Fibroblast of lung (primary cell): ENCODE data around the gene SHQ1. TPM values are rescaled to one million over a fixed set of nuclear protein-coding genes. Genes with fewer than 3 reads are reported as not detected.

Experiments used
- DNase-seq, 2 donors: peaks; one replicate each; pipeline versions ENCODE4 v3.0.0 to v3.0.0-alpha.2; 2010; ENCODE audit warnings: low read depth in 2 of 2
- H2AFZ ChIP-seq: 2 replicates; pipeline ENCODE4 v1.5.1; 2012; ENCODE audit warnings: low read length, control low read depth, inconsistent platforms
- H3K27ac ChIP-seq: 2 replicates; pipeline ENCODE4 v1.5.1; 2011; ENCODE audit warnings: low read length, control low read depth; ENCODE audit not compliant: insufficient read depth
- H3K27me3 ChIP-seq: 2 replicates; pipeline ENCODE4 v1.5.1; 2011; ENCODE audit warnings: mild to moderate bottlenecking, low read length; ENCODE audit not compliant: control insufficient read depth, insufficient read depth
- H3K36me3 ChIP-seq: 2 replicates; pipeline ENCODE4 v1.5.1; 2011; ENCODE audit warnings: low read length; ENCODE audit not compliant: control insufficient read depth, insufficient read depth
- H3K4me1 ChIP-seq: 2 replicates; pipeline ENCODE4 v1.5.1; 2011; ENCODE audit warnings: low read length; ENCODE audit not compliant: control insufficient read depth, insufficient read depth; ENCODE audit errors: extremely low read depth
- H3K4me2 ChIP-seq: 2 replicates; pipeline ENCODE4 v1.5.1; 2011; ENCODE audit warnings: low read length, control low read depth; ENCODE audit not compliant: insufficient read depth; ENCODE audit errors: extremely low read depth
- H3K4me3 ChIP-seq, 4 experiments: fragments of 200-600 bp in 1 of 4; sonication (generic) in 1 of 4; replicated peaks in 1 of 4; 2 replicates each; pipeline ENCODE4 v1.5.1; 2011 to 2016; ENCODE audit warnings: low read length in 4 of 4, low read depth in 3 of 4, mild to moderate bottlenecking in 3 of 4, control low read depth in 2 of 4, inconsistent platforms in 1 of 4, mixed read lengths in 1 of 4; ENCODE audit not compliant: insufficient read depth in 1 of 4; ENCODE audit errors: control extremely low read depth in 1 of 4
- H3K79me2 ChIP-seq: 2 replicates; pipeline ENCODE4 v1.5.1; 2012; ENCODE audit warnings: mild to moderate bottlenecking, low read length, inconsistent platforms; ENCODE audit not compliant: control insufficient read depth, insufficient read depth
- H3K9ac ChIP-seq: 2 replicates; pipeline ENCODE4 v1.5.1; 2011; ENCODE audit warnings: mild to moderate bottlenecking, low read length, control low read depth; ENCODE audit not compliant: insufficient read depth
- H3K9me3 ChIP-seq: 2 replicates; pipeline ENCODE4 v1.5.1; 2012; ENCODE audit warnings: low read depth, low read length; ENCODE audit not compliant: control insufficient read depth, insufficient read depth
- H4K20me1 ChIP-seq: 2 replicates; pipeline ENCODE4 v1.5.1; 2011; ENCODE audit warnings: low read length; ENCODE audit not compliant: control insufficient read depth, insufficient read depth; ENCODE audit errors: extremely low read depth
- EZH2 ChIP-seq: IDR thresholded peaks from 2 replicates; pipeline ENCODE4 v1.5.1; 2012; ENCODE audit warnings: low read length, control low read depth, mild to moderate bottlenecking; ENCODE audit errors: missing control alignments
- polyA plus RNA-seq, 2 donors: library from polyadenylated mRNA; depleted of rRNA in 1 of 2; stranded (reverse) in 1 of 2; unstranded in 1 of 2; fragments of >200 nt; gene quantifications; 2 replicates each; pipeline ENCODE4 v1.2.1, GENCODE V29; 2011 to 2012; ENCODE audit warnings: missing spikeins in 1 of 2
- total RNA-seq: library from RNA; depleted of rRNA; stranded (reverse); fragments of >200 nt; gene quantifications from 2 replicates; pipeline ENCODE4 v1.2.1, GENCODE V29; 2014
- TF ChIP-seq, protein P1 (sequence below), 2 donors: IDR thresholded peaks in 1 of 2; conservative IDR thresholded peaks in 1 of 2; 1 replicate in 1 of 2; 2 replicates in 1 of 2; pipeline ENCODE4 v1.5.1; 2011 to 2012; ENCODE audit warnings: low read length in 2 of 2, control low read depth in 1 of 2, inconsistent platforms in 1 of 2, low read depth in 1 of 2, mild to moderate bottlenecking in 1 of 2

The SHQ1 gene
- total and polyA plus RNA-seq, 2 donors (not counting 1 experiment from before 2014, with no cell fraction given) = 12.2 to 15.5 TPM

GRCh38 chr3:72802001-72802400 lies 46.2 kb downstream of the SHQ1 start:
- TF ChIP-seq, protein P1, sequence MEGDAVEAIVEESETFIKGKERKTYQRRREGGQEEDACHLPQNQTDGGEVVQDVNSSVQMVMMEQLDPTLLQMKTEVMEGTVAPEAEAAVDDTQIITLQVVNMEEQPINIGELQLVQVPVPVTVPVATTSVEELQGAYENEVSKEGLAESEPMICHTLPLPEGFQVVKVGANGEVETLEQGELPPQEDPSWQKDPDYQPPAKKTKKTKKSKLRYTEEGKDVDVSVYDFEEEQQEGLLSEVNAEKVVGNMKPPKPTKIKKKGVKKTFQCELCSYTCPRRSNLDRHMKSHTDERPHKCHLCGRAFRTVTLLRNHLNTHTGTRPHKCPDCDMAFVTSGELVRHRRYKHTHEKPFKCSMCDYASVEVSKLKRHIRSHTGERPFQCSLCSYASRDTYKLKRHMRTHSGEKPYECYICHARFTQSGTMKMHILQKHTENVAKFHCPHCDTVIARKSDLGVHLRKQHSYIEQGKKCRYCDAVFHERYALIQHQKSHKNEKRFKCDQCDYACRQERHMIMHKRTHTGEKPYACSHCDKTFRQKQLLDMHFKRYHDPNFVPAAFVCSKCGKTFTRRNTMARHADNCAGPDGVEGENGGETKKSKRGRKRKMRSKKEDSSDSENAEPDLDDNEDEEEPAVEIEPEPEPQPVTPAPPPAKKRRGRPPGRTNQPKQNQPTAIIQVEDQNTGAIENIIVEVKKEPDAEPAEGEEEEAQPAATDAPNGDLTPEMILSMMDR (conservative IDR thresholded peaks at IDR 0.05 in 1 of 2, IDR thresholded peaks at IDR 0.05 in 1 of 2; ENCODE audit: low read depth in 1 of 2, low read length in 2 of 2) = no peak
- no peak for TF ChIP-seq EZH2
- Histone ChIP-seq H3K27ac (no peak overlapping the region), H3K9ac (no peak overlapping the region), H3K79me2 (no peaks in the 10 kb centered on the region), H3K4me2 (no peak overlapping the region), H2AFZ (no peak overlapping the region), H3K36me3 (peaks cover 2% of the 10 kb centered on the region), H3K27me3 (no peaks in the 10 kb centered on the region), H3K4me1 (no peaks in the 10 kb centered on the region), H3K4me3 (no peak overlapping the region), H3K9me3 (no peaks in the 10 kb centered on the region), H4K20me1 (no peaks in the 10 kb centered on the region)
- no peak for DNase-seq

DNA sequence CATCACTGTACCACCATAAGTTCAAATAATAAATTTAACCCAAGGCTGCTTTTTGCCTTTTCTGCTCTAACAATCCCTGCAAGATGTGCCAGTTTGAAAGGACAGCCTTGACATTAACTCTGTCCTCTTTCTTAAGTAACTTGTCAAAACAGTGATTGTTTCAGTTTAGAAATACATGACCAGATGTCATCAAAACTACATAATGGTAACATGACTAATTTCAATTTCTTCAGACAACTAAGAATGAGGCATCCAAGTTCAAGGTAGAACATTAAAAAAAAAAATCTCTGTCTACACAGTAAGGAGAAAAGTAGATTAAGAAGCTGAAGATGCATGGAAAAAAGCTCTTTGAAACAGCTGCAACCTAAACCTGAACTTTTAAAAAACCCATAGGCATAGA lies 47.4 kb downstream of the SHQ1 start:
- Histone ChIP-seq H2AFZ (no peak overlapping the region), H4K20me1 (no peaks in the 10 kb centered on the region), H3K27me3 (no peaks in the 10 kb centered on the region), H3K4me1 (no peaks in the 10 kb centered on the region), H3K4me3 (no peak overlapping the region), H3K79me2 (no peaks in the 10 kb centered on the region), H3K9ac (no peak overlapping the region), H3K4me2 (no peak overlapping the region), H3K27ac (no peak overlapping the region), H3K36me3 (peaks cover 2% of the 10 kb centered on the region), H3K9me3 (no peaks in the 10 kb centered on the region)
- TF ChIP-seq, protein P1 (conservative IDR thresholded peaks at IDR 0.05 in 1 of 2, IDR thresholded peaks at IDR 0.05 in 1 of 2; ENCODE audit: low read depth in 1 of 2, low read length in 2 of 2) = no peak
- TF ChIP-seq EZH2 = no peak
- DNase-seq = no peak

GRCh38 chr3:72798552-72799195 lies 49.6 kb downstream of the SHQ1 start:
- Histone ChIP-seq H3K4me1 (no peaks in the 10 kb centered on the region), H3K36me3 (peaks cover 2% of the 10 kb centered on the region), H3K9me3 (no peaks in the 10 kb centered on the region), H2AFZ (no peak overlapping the region), H3K4me2 (no peak overlapping the region), H3K9ac (no peak overlapping the region), H3K4me3 (no peak overlapping the region), H3K27ac (no peak overlapping the region), H4K20me1 (no peaks in the 10 kb centered on the region), H3K79me2 (no peaks in the 10 kb centered on the region), H3K27me3 (no peaks in the 10 kb centered on the region)
- no peak for TF ChIP-seq EZH2
- TF ChIP-seq, protein P1 (conservative IDR thresholded peaks at IDR 0.05 in 1 of 2, IDR thresholded peaks at IDR 0.05 in 1 of 2; ENCODE audit: low read depth in 1 of 2, low read length in 2 of 2) = no peak
- peak in 1 of 2 donors; percentile 7 for DNase-seq
